A549 (cell line): Measurements from ENCODE around the gene LOC128125822.

ENCODE experiments used
- CHD4 ChIP-seq: fragments of 200-600 bp; sonication (generic); IDR thresholded peaks from 2 replicates; pipeline ENCODE4 v1.6.1; 2016; ENCODE audit warnings: antibody characterized with exemption, mild to moderate bottlenecking, borderline replicate concordance
- CTCF ChIP-seq: fragments of >200 bp; sonication (Bioruptor Twin); formaldehyde crosslinking; IDR thresholded peaks from 3 replicates; pipeline ENCODE4 v1.5.1; 2016
- EHF ChIP-seq: fragments of 250-450 bp; sonication (Bioruptor Pico); IDR thresholded peaks from 2 replicates; pipeline ENCODE4 v1.5.0; 2020; ENCODE audit warnings: mild to moderate bottlenecking
- HMGXB4 ChIP-seq: fragments of 250-450 bp; sonication (Bioruptor Pico); IDR thresholded peaks from 2 replicates; pipeline ENCODE4 v1.5.0; 2021; ENCODE audit warnings: mild to moderate bottlenecking, moderate library complexity, borderline replicate concordance
- MAFK ChIP-seq: fragments of 450-650 bp; IDR thresholded peaks from 2 replicates; pipeline ENCODE4 v1.6.1; 2014; ENCODE audit not compliant: partially characterized antibody
- MYC ChIP-seq: IDR thresholded peaks from 2 replicates; pipeline ENCODE4 v1.6.1; 2012; ENCODE audit warnings: mild to moderate bottlenecking, inconsistent platforms, low read length, improper control_type of control experiment, borderline replicate concordance
- POLR2A ChIP-seq: IDR thresholded peaks from 2 replicates; pipeline ENCODE4 v1.6.1; 2012; ENCODE audit warnings: mild to moderate bottlenecking, low read length
- RAD21 ChIP-seq, 2 experiments: fragments of >200 bp in 1 of 2; sonication (Bioruptor Twin) in 1 of 2; formaldehyde crosslinking in 1 of 2; IDR thresholded peaks in 1 of 2; conservative IDR thresholded peaks in 1 of 2; 2 replicates in 1 of 2; 3 replicates in 1 of 2; pipeline ENCODE4 v1.6.1; 2012 to 2018; ENCODE audit warnings: inconsistent platforms in 1 of 2
- REST ChIP-seq: fragments of 200-600 bp; sonication (generic); IDR thresholded peaks from 2 replicates; pipeline ENCODE4 v1.6.1; 2016; ENCODE audit warnings: antibody characterized with exemption, mild to moderate bottlenecking, moderate library complexity

GRCh38 chr6:63556369-63556768 lies 15.9 kb upstream of the LOC128125822 start:
- no peak for TF ChIP-seq CHD4
- no peak for TF ChIP-seq MYC
- no peak for TF ChIP-seq EHF
- no peak for TF ChIP-seq CTCF
- TF ChIP-seq POLR2A = no peak
- no peak for TF ChIP-seq MAFK
- no peak for TF ChIP-seq REST
- no peak for TF ChIP-seq RAD21 (conservative IDR thresholded peaks at IDR 0.05 in 1 of 2, IDR thresholded peaks at IDR 0.05 in 1 of 2)
- TF ChIP-seq HMGXB4 (CRISPR knock-in tag) = no peak
